Mesenchymal stem cell (in vitro differentiated cells and primary cell): ENCODE data around the gene FAM240A.
A peak's percentile ranks its signal among the peaks of the same experiment; 100 is the strongest.

Experiments
- DNase-seq: peaks from one replicate; pipeline ENCODE4 v3.0.0-alpha.2; 2013
- H2AFZ ChIP-seq: one replicate; pipeline ENCODE4 v1.6.1; 2013; ENCODE audit warnings: low read depth, mild to moderate bottlenecking, control low read depth, inconsistent platforms, low read length, moderate library complexity
- H2AK5ac ChIP-seq: 2 replicates; pipeline ENCODE4 v1.6.1; 2013; ENCODE audit warnings: low read length, moderate library complexity, mild to moderate bottlenecking, inconsistent platforms; ENCODE audit not compliant: severe bottlenecking
- H2BK120ac ChIP-seq: one replicate; pipeline ENCODE4 v1.6.1; 2013; ENCODE audit warnings: low read depth, mild to moderate bottlenecking, inconsistent platforms, low read length, moderate library complexity
- H2BK12ac ChIP-seq, 2 experiments: one replicate each; pipeline ENCODE4 v1.6.1; 2013; ENCODE audit warnings: inconsistent platforms in 2 of 2, low read length in 2 of 2, mild to moderate bottlenecking in 2 of 2, moderate library complexity in 2 of 2, control low read depth in 1 of 2
- H2BK15ac ChIP-seq: one replicate; pipeline ENCODE4 v1.6.1; 2013; ENCODE audit warnings: mild to moderate bottlenecking, low read depth, inconsistent platforms; ENCODE audit not compliant: poor library complexity, severe bottlenecking
- H2BK5ac ChIP-seq: 2 replicates; pipeline ENCODE4 v1.6.1; 2013; ENCODE audit warnings: low read depth, mild to moderate bottlenecking, low read length, control low read depth, inconsistent platforms; ENCODE audit not compliant: poor library complexity, severe bottlenecking
- H3K14ac ChIP-seq, 2 experiments: one replicate each; pipeline ENCODE4 v1.6.1; 2013; ENCODE audit warnings: inconsistent platforms in 2 of 2, low read length in 2 of 2, control low read depth in 1 of 2, mild to moderate bottlenecking in 1 of 2, moderate library complexity in 1 of 2
- H3K18ac ChIP-seq, 2 experiments: one replicate each; pipeline ENCODE4 v1.6.1; 2013; ENCODE audit warnings: inconsistent platforms in 2 of 2, low read length in 2 of 2, control low read depth in 1 of 2, low read depth in 1 of 2, mild to moderate bottlenecking in 1 of 2
- H3K23ac ChIP-seq, 2 experiments: one replicate each; pipeline ENCODE4 v1.6.1; 2013; ENCODE audit warnings: inconsistent platforms in 2 of 2, low read length in 2 of 2, mild to moderate bottlenecking in 2 of 2, moderate library complexity in 2 of 2, control low read depth in 1 of 2
- H3K27ac ChIP-seq: 2 replicates; pipeline ENCODE4 v1.5.1; 2013; ENCODE audit warnings: mild to moderate bottlenecking, moderate library complexity, low read length, control low read depth, inconsistent platforms; ENCODE audit not compliant: poor library complexity, severe bottlenecking
- H3K27me3 ChIP-seq, 2 experiments: 2 replicates each; pipeline versions ENCODE4 v1.6.1 to v1.7.0; 2013; ENCODE audit warnings: low read length in 2 of 2, mild to moderate bottlenecking in 2 of 2, moderate library complexity in 2 of 2, control low read depth in 1 of 2, inconsistent platforms in 1 of 2; ENCODE audit not compliant: control insufficient read depth in 1 of 2, insufficient read depth in 1 of 2
- H3K36me3 ChIP-seq, 2 experiments: 2 replicates each; pipeline versions ENCODE4 v1.6.1 to v1.7.0; 2013; ENCODE audit warnings: low read length in 2 of 2, control low read depth in 1 of 2, inconsistent platforms in 1 of 2, low read depth in 1 of 2, mild to moderate bottlenecking in 1 of 2; ENCODE audit not compliant: insufficient read depth in 2 of 2, control insufficient read depth in 1 of 2
- H3K4ac ChIP-seq, 2 experiments: one replicate each; pipeline ENCODE4 v1.6.1; 2013; ENCODE audit warnings: inconsistent platforms in 2 of 2, low read length in 2 of 2, mild to moderate bottlenecking in 2 of 2, moderate library complexity in 2 of 2, control low read depth in 1 of 2, low read depth in 1 of 2
- H3K4me1 ChIP-seq: 2 replicates; pipeline ENCODE4 v1.6.1; 2013; ENCODE audit warnings: low read depth, low read length, control low read depth; ENCODE audit not compliant: control insufficient read depth, insufficient read depth
- H3K4me2 ChIP-seq: 2 replicates; pipeline ENCODE4 v1.6.1; 2013; ENCODE audit warnings: low read length, mild to moderate bottlenecking, inconsistent platforms; ENCODE audit not compliant: poor library complexity, severe bottlenecking
- H3K4me3 ChIP-seq, 2 experiments: 2 replicates each; pipeline versions ENCODE4 v1.5.1 to v1.7.0; 2013; ENCODE audit warnings: low read length in 2 of 2, mild to moderate bottlenecking in 2 of 2, control low read depth in 1 of 2, low read depth in 1 of 2; ENCODE audit not compliant: insufficient read depth in 1 of 2
- H3K79me1 ChIP-seq: replicated peaks from 2 replicates; pipeline ENCODE4 v1.6.1; 2013; ENCODE audit warnings: mild to moderate bottlenecking, control low read depth, low read length, inconsistent platforms; ENCODE audit not compliant: poor library complexity, severe bottlenecking
- H3K9ac ChIP-seq: 2 replicates; pipeline ENCODE4 v1.7.0; 2013; ENCODE audit warnings: mild to moderate bottlenecking, low read length, moderate library complexity
- H3K9me3 ChIP-seq: 2 replicates; pipeline ENCODE4 v1.7.0; 2013; ENCODE audit warnings: mild to moderate bottlenecking, low read length; ENCODE audit not compliant: control insufficient read depth
- H4K8ac ChIP-seq: one replicate; pipeline ENCODE4 v1.6.1; 2013; ENCODE audit warnings: inconsistent platforms, mild to moderate bottlenecking, low read length, moderate library complexity
- H4K91ac ChIP-seq: one replicate; pipeline ENCODE4 v1.6.1; 2013; ENCODE audit warnings: mild to moderate bottlenecking, low read length, inconsistent platforms
- WGBS: methylation state at CpG from one replicate; pipeline ENCODE4 v1.1.7; 2013; ENCODE audit warnings: mixed read lengths; 5-methylcytosine and 5-hydroxymethylcytosine counted together

FAM240A gene

DNA sequence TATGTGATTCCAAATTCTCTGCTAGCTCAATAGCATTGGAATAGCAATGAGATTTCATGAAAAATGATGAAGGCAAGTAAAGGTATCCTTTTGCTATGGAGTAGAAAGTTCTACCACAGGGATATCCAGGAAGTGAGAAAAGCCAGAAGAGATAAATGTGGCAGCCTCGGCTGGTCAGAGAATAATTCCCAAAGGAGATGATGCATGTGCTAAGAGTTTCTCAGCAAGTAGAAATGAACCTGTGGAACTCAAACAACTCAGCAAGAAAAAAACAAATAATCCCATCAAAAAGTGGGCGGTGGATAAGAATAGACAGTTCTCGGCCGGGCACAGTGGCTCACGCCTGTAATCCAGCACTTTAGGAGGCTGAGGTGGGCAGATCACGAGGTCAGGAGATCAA is 42.9 kb downstream of the FAM240A start:
- Histone ChIP-seq H3K4me1 (peaks cover 8% of the 10 kb centered on the region), H2AK5ac (no peak overlapping the region), H3K14ac (no peak overlapping the region), H3K79me1 (no peaks in the 10 kb centered on the region), H2BK12ac (no peak overlapping the region), H3K4me3 (no peak overlapping the region), H4K8ac (no peak overlapping the region), H3K18ac (no peak overlapping the region), H3K36me3 (no peaks in the 10 kb centered on the region), H2BK120ac (no peak overlapping the region), H3K27ac (no peak overlapping the region), H3K4me2 (no peak overlapping the region), H2BK5ac (no peak overlapping the region), H3K4ac (no peak overlapping the region), H3K27me3 (peaks cover 4 to 12% of the 10 kb centered on the region in 2 experiments), H2BK15ac (no peak overlapping the region), H3K9me3 (peaks cover 7% of the 10 kb centered on the region), H3K23ac (no peak overlapping the region), H4K91ac (no peak overlapping the region), H3K9ac (no peak overlapping the region), H2AFZ (no peak overlapping the region)
- DNase-seq, result no peak
- 67% methylated on average over 6 of the region's 6 CpGs for WGBS

DNA sequence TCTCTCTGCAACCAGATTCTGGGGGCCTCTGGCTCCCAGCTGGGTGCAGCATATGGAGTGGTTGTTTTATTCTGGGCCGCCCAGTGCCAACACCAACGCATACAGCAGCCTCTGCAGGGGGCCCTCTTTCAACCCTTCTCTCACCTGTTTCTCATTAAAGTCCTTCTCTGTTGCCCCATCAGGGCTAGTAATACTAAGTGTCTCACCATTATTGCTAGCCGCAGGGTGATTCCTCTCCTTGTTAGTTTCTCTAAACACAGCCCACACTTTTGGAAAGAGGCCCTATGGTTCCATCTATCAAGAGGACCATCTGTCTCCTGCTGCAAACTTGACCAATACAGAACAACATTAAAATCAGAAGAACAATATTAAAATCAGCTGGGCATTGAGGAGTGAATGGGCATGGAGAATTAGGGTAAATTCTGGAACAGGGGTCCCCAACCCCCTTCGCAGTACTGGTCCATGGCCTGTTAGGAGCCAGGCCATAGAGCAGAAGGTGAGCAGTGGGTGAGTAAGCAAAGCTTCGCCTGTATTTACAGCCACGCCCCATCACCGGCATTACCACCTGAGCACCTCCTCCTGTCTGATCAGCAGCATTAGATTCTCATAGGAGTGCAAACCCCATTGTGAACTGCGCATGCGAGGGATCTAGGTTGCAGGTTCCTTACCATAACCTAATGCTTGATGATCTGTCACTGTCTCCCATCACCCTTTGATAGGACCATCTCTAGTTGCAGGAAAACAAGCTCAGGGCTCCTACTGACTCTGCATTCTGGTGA is 44.6 kb downstream of the FAM240A start:
- Histone ChIP-seq H3K4me3 (no peak overlapping the region), H3K27ac (no peak overlapping the region), H2BK15ac (no peak overlapping the region), H3K23ac (no peak overlapping the region), H3K18ac (no peak overlapping the region), H2AFZ (no peak overlapping the region), H3K4me2 (no peak overlapping the region), H2AK5ac (no peak overlapping the region), H3K4ac (no peak overlapping the region), H4K8ac (no peak overlapping the region), H2BK5ac (no peak overlapping the region), H3K14ac (no peak overlapping the region), H2BK120ac (peak overlapping the region; percentile 45), H3K27me3 (peaks cover 4 to 27% of the 10 kb centered on the region in 2 experiments), H4K91ac (no peak overlapping the region), H3K4me1 (peaks cover 13% of the 10 kb centered on the region), H3K79me1 (no peaks in the 10 kb centered on the region), H3K9ac (no peak overlapping the region), H2BK12ac (no peak overlapping the region), H3K36me3 (no peaks in the 10 kb centered on the region), H3K9me3 (peaks cover 3% of the 10 kb centered on the region)
- DNase-seq, result no peak
- WGBS, result 81% methylated on average over 9 of the region's 9 CpGs

DNA sequence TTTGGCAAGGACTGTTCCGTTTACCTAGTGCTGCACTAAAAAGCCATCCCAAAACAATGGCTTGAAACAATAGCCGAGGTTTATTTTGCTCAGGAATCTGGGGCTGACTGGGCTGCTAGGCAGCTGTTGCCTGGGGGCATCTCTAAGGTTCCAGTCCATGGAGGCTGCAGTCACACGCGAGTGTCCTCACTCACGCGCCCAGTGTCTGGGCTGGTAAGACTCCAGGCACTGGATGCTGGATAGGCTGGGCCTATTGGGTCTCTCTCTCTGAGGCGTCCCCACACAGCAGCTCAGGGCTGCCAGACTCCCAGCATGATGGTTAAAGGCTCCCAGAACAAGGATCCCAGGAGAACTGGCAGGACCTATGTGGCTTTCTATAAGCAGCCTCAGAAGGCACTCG is 47.0 kb downstream of the FAM240A start:
- Histone ChIP-seq H2AK5ac (no peak overlapping the region), H3K18ac (no peak overlapping the region), H2BK15ac (no peak overlapping the region), H3K23ac (no peak overlapping the region), H3K27me3 (peaks cover 12 to 34% of the 10 kb centered on the region in 2 experiments), H2AFZ (no peak overlapping the region), H3K9ac (no peak overlapping the region), H2BK12ac (no peak overlapping the region), H3K4me3 (no peak overlapping the region), H2BK120ac (no peak overlapping the region), H3K14ac (no peak overlapping the region), H3K79me1 (no peaks in the 10 kb centered on the region), H3K4me2 (no peak overlapping the region), H3K27ac (no peak overlapping the region), H4K91ac (no peak overlapping the region), H3K36me3 (no peaks in the 10 kb centered on the region), H2BK5ac (no peak overlapping the region), H3K9me3 (no peaks in the 10 kb centered on the region), H4K8ac (no peak overlapping the region), H3K4ac (no peak overlapping the region), H3K4me1 (peaks cover 20% of the 10 kb centered on the region)
- WGBS, result 87% methylated on average over 8 of the region's 8 CpGs
- DNase-seq, result peak; percentile 34

DNA sequence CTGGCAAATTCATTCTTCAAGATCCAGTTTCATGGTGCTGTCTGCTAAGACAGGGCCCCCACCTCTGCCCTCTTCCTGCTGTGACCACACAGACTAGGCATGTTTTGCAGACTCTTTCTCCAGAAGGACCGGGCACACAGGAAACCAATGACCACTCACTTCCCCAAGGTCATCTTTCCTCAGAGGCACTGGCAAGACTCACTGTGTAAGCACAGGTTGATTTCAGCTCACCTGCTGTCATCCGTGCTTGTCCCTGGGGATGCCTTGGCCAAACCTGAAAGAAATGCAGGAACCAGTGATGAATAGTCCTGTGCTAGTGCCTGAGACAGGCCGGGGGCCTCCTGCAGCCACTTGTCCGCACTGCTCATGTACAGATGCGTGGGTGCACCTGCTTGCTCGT is 47.7 kb downstream of the FAM240A start:
- no peak overlapping the region for H4K8ac ChIP-seq
- no peak overlapping the region for H3K23ac ChIP-seq
- no peak overlapping the region for H3K9ac ChIP-seq
- no peak overlapping the region for H4K91ac ChIP-seq
- H3K36me3 ChIP-seq, result no peaks in the 10 kb centered on the region
- H3K18ac ChIP-seq, result no peak overlapping the region
- H3K4ac ChIP-seq, result no peak overlapping the region
- H3K4me2 ChIP-seq, result no peak overlapping the region
- H3K27me3 ChIP-seq, result peaks cover 8 to 36% of the 10 kb centered on the region in 2 experiments
- no peak overlapping the region for H3K27ac ChIP-seq
- no peak overlapping the region for H2BK120ac ChIP-seq
- peaks cover 20% of the 10 kb centered on the region for H3K4me1 ChIP-seq
- no peak overlapping the region for H3K4me3 ChIP-seq
- no peaks in the 10 kb centered on the region for H3K9me3 ChIP-seq
- WGBS, result 82% methylated on average over 6 of the region's 6 CpGs
- H2AK5ac ChIP-seq, result no peak overlapping the region
- no peak overlapping the region for H2AFZ ChIP-seq
- H2BK5ac ChIP-seq, result no peak overlapping the region
- no peaks in the 10 kb centered on the region for H3K79me1 ChIP-seq
- H2BK12ac ChIP-seq, result peak overlapping the region in 1 of 2 experiments; percentile 12
- DNase-seq, result no peak
- H2BK15ac ChIP-seq, result no peak overlapping the region
- H3K14ac ChIP-seq, result no peak overlapping the region
